Measurements from ENCODE around the gene MS4A12. TPM values are rescaled to one million over a fixed set of nuclear protein-coding genes. Genes with fewer than 3 reads are reported as not detected.
"Not testable (repeated sequence)": the region's sequence is repeated elsewhere in the genome, so short reads cannot be mapped to it uniquely, and the experiment has no call there.

MS4A12 gene
- total RNA-seq (not detected in 2 replicates), polyA plus RNA-seq (not detected in 2 replicates), polyA minus RNA-seq (ENCODE audit: low replicate concordance) (not detected in 2 replicates)
- not detected in 2 replicates for polyA plus RNA-seq (2012)

- Histone ChIP-seq H3K36me3 (ENCODE audit: control insufficient read depth, insufficient read depth, low read length) (no peaks in the 10 kb centered on the region), H3K9ac (ENCODE audit: insufficient read depth, low read length) (no peak within 1 kb of the TSS), H3K79me2 (ENCODE audit: control insufficient read depth, insufficient read depth, low read length) (no peaks in the 10 kb centered on the region), H3K4me1 (ENCODE audit: control insufficient read depth, extremely low read depth, insufficient read depth, low read length) (no peaks in the 10 kb centered on the region), H3K27ac (ENCODE audit: insufficient read depth, low read length) (no peak within 1 kb of the TSS), H3K9me3 (ENCODE audit: control insufficient read depth, insufficient read depth, low read depth, low read length) (no peaks in the 10 kb centered on the region), H3K4me2 (ENCODE audit: extremely low read depth, insufficient read depth, low read length) (no peak within 1 kb of the TSS), H3K4me3 (replicated peaks in 1 of 4; ENCODE audit: control extremely low read depth in 1 of 4, insufficient read depth in 1 of 4, low read depth in 3 of 4, low read length in 4 of 4) (no peak within 1 kb of the TSS), H3K27me3 (ENCODE audit: control insufficient read depth, insufficient read depth, low read length) (no peaks in the 10 kb centered on the region), H2AFZ (ENCODE audit: low read length) (no peak within 1 kb of the TSS), H4K20me1 (ENCODE audit: control insufficient read depth, extremely low read depth, insufficient read depth, low read length) (no peaks in the 10 kb centered on the region)
- DNase-seq (ENCODE audit: low read depth in 2 of 2) = no peak
- no peak for TF ChIP-seq CTCF (conservative IDR thresholded peaks at IDR 0.05 in 1 of 2, IDR thresholded peaks at IDR 0.05 in 1 of 2; ENCODE audit: low read depth in 1 of 2, low read length in 2 of 2)
- no peak for TF ChIP-seq EZH2 (IDR thresholded peaks at IDR 0.05; ENCODE audit: low read length, missing control alignments)
Observed at GRCh38 chr11:60492488-60493009, at the start of gene MS4A12. MS4A12 (plus strand) TSS chr11:60492778; CDS start chr11:60497319, 4,541 bp downstream.

- Histone ChIP-seq H3K4me3 (replicated peaks in 1 of 4; ENCODE audit: control extremely low read depth in 1 of 4, insufficient read depth in 1 of 4, low read depth in 3 of 4, low read length in 4 of 4) (no peak overlapping the region), H3K4me2 (ENCODE audit: extremely low read depth, insufficient read depth, low read length) (no peak overlapping the region), H2AFZ (ENCODE audit: low read length) (no peak overlapping the region), H3K27ac (ENCODE audit: insufficient read depth, low read length) (no peak overlapping the region), H3K9ac (ENCODE audit: insufficient read depth, low read length) (no peak overlapping the region), H3K27me3 (ENCODE audit: control insufficient read depth, insufficient read depth, low read length) (no peaks in the 10 kb centered on the region), H4K20me1 (ENCODE audit: control insufficient read depth, extremely low read depth, insufficient read depth, low read length) (no peaks in the 10 kb centered on the region), H3K79me2 (ENCODE audit: control insufficient read depth, insufficient read depth, low read length) (no peaks in the 10 kb centered on the region), H3K9me3 (ENCODE audit: control insufficient read depth, insufficient read depth, low read depth, low read length) (no peaks in the 10 kb centered on the region), H3K4me1 (ENCODE audit: control insufficient read depth, extremely low read depth, insufficient read depth, low read length) (no peaks in the 10 kb centered on the region), H3K36me3 (ENCODE audit: control insufficient read depth, insufficient read depth, low read length) (no peaks in the 10 kb centered on the region)
- DNase-seq (ENCODE audit: low read depth in 2 of 2) = no peak
- TF ChIP-seq CTCF (conservative IDR thresholded peaks at IDR 0.05 in 1 of 2, IDR thresholded peaks at IDR 0.05 in 1 of 2; ENCODE audit: low read depth in 1 of 2, low read length in 2 of 2) (no peak), EZH2 (IDR thresholded peaks at IDR 0.05; ENCODE audit: low read length, missing control alignments) (no peak)
Observed at GRCh38 chr11:60447070-60447469, 45.5 kb upstream of the MS4A12 start.

GRCh38 chr11:60447846-60448245 lies 44.7 kb upstream of the MS4A12 start:
- Histone ChIP-seq H3K9me3 (ENCODE audit: control insufficient read depth, insufficient read depth, low read depth, low read length) (no peaks in the 10 kb centered on the region), H3K27me3 (ENCODE audit: control insufficient read depth, insufficient read depth, low read length) (no peaks in the 10 kb centered on the region), H4K20me1 (ENCODE audit: control insufficient read depth, extremely low read depth, insufficient read depth, low read length) (no peaks in the 10 kb centered on the region), H3K79me2 (ENCODE audit: control insufficient read depth, insufficient read depth, low read length) (no peaks in the 10 kb centered on the region), H3K36me3 (ENCODE audit: control insufficient read depth, insufficient read depth, low read length) (no peaks in the 10 kb centered on the region), H3K4me3 (replicated peaks in 1 of 4; ENCODE audit: control extremely low read depth in 1 of 4, insufficient read depth in 1 of 4, low read depth in 3 of 4, low read length in 4 of 4) (no peak overlapping the region), H3K9ac (ENCODE audit: insufficient read depth, low read length) (no peak overlapping the region), H3K27ac (ENCODE audit: insufficient read depth, low read length) (no peak overlapping the region), H3K4me1 (ENCODE audit: control insufficient read depth, extremely low read depth, insufficient read depth, low read length) (no peaks in the 10 kb centered on the region), H2AFZ (ENCODE audit: low read length) (no peak overlapping the region), H3K4me2 (ENCODE audit: extremely low read depth, insufficient read depth, low read length) (no peak overlapping the region)
- no peak for DNase-seq (ENCODE audit: low read depth in 2 of 2)
- TF ChIP-seq EZH2 (IDR thresholded peaks at IDR 0.05; ENCODE audit: low read length, missing control alignments) (no peak), CTCF (conservative IDR thresholded peaks at IDR 0.05 in 1 of 2, IDR thresholded peaks at IDR 0.05 in 1 of 2; ENCODE audit: low read depth in 1 of 2, low read length in 2 of 2) (no peak)

GRCh38 chr11:60451185-60451584 lies 41.4 kb upstream of the MS4A12 start:
- not testable (repeated sequence) for H3K27me3 ChIP-seq (ENCODE audit: control insufficient read depth, insufficient read depth, low read length); H3K9me3 ChIP-seq (ENCODE audit: control insufficient read depth, insufficient read depth, low read depth, low read length); H3K4me3 ChIP-seq (replicated peaks in 1 of 4; ENCODE audit: control extremely low read depth in 1 of 4, insufficient read depth in 1 of 4, low read depth in 3 of 4, low read length in 4 of 4); H2AFZ ChIP-seq (ENCODE audit: low read length); H3K9ac ChIP-seq (ENCODE audit: insufficient read depth, low read length); DNase-seq (ENCODE audit: low read depth in 2 of 2); H3K4me2 ChIP-seq (ENCODE audit: extremely low read depth, insufficient read depth, low read length); H3K27ac ChIP-seq (ENCODE audit: insufficient read depth, low read length); H3K4me1 ChIP-seq (ENCODE audit: control insufficient read depth, extremely low read depth, insufficient read depth, low read length); H3K79me2 ChIP-seq (ENCODE audit: control insufficient read depth, insufficient read depth, low read length); H3K36me3 ChIP-seq (ENCODE audit: control insufficient read depth, insufficient read depth, low read length); H4K20me1 ChIP-seq (ENCODE audit: control insufficient read depth, extremely low read depth, insufficient read depth, low read length)
